GM18505 (cell line): ENCODE measurements around the gene FBN2.

Experiments
- ATAC-seq: cut with Tn5 transposase; IDR thresholded peaks from one replicate; pipeline ENCODE4 v1.9.1; 2021; ENCODE audit not compliant: unreplicated experiment
- POLR2A ChIP-seq: IDR thresholded peaks from 4 replicates; pipeline ENCODE4 v1.6.1; 2011; ENCODE audit warnings: borderline replicate concordance; ENCODE audit not compliant: insufficient read depth, insufficient read length; ENCODE audit errors: extremely low read depth

FBN2 gene

DNA sequence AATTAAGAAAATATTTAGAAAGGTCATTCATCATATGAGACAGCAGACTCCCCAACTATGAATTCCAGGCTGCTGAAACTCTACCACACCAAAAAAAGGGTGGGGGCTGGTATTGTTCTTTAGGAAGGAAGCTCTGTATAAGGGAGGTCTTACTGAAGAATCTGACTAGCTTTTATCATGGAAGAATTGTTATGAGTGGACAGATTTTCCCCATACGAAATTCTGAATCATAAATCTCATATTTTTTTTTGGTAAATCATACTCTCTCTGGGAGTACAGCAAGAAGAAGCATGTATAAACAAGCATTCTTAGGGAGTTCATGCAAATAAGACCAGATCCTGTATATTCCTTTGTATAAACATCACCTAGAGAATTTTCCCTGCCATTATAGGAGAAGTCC, 234.5 kb downstream of the FBN2 start:
- ATAC-seq: no peak
- no peak for TF ChIP-seq POLR2A

DNA sequence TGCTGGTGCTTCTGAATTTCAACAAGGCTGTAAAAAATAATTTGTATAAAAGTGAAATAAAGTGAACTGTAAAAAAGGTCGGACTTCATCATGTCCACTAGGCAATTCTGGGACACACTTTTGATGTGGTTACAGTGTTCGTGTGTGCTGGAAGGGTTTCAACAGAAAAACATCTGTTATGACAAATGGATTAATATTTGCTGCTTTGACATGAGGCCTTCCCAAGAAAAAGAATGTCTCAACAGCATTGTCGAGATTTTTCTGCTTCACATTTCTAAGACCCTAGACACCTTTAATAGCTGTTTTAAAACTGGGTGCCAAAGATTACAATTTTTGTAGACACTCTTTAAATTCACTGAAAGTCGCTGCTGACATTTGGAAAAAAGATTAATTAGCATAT, 237.9 kb downstream of the FBN2 start:
- ATAC-seq: no peak
- no peak for TF ChIP-seq POLR2A

DNA sequence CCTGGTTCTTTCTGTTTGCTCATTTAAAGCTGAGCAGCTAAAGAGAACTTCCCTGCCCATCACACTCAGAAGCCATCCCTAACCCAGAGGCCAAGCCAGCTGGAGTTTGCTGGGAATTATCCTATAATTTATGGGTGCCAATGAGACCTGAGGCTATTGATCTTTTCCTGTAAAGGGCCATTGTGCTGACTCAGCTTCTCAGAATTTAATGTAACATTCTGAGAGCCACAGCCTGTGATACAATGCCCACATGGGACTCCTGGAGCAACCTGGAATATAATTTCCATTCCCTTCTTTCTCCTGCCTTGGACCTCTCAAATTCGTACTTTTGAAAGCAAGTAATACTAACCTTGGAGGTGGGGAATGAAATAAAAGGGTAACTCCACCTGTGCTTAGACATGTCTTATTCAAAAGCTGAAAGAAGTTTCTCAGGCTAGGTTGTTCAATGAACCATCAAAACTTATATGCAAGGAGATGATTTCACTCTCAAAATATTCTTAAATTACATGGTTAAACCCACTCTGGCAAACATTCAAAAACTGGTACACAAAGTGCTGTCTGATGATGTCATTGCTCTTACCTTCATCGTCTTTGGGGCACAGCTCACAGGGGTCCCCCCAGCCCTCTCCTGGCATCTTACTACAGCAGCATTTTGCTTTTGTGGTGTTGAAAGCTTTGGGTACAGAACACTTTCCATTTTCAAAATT, 247.7 kb downstream of the FBN2 start:
- ATAC-seq: no peak
- TF ChIP-seq POLR2A: no peak

DNA sequence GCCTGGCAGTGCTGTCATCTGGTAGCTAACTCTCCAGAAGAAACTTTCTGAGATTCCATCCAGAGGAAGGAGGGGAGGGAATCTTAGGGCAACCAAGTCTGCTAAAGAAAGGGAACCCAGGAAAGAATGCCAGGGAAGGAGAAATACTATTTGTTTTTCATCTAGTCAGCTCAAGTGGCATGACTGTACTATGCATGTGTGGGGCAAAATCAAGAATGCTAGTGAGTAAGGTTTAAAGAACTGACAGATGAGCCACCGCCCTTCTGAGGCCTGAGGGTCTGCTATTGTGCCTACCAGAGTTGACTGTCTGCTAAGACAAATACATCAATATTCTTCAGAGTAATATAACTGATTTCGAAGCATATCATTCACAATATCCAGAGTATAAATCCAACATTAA, 250.3 kb downstream of the FBN2 start:
- TF ChIP-seq POLR2A: no peak
- no peak for ATAC-seq

DNA sequence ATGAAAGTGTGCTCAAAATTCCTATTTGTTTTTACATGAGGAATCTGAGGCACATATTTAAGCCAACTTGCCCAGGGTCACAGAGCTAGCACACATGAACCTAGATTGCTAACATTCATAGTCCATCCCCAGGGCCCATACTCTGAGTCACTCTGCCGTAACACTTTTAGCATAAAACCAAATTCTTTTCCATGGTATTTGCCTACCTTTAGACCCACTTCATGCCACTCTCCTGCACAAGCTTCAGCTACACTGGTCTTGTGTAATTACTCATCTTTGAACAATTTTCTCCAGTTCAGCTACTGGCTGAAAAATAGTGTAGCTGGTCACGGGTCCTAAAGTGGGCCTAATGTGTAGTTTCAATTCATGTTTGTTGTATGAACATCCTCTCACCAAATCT, 253.8 kb downstream of the FBN2 start:
- no peak for TF ChIP-seq POLR2A
- ATAC-seq: no peak

DNA sequence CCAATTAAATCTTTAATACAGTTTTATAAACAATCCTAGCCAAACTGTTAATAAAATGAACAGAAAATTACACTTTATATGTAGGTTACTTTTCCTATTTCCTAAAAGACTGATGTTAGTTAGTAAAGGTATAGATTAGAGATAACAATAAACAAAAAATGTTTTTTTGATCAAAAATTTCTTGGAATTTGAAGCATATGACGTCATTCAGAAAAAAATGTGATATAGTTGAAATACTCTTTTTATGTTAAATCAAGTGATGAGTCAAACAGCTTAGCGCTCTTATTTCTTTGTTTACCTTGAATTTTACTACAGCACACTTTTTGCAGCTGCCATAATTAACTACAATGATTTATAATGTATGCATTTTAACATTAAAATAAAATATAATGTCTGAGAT, 258.7 kb downstream of the FBN2 start:
- TF ChIP-seq POLR2A: no peak
- ATAC-seq: no peak

DNA sequence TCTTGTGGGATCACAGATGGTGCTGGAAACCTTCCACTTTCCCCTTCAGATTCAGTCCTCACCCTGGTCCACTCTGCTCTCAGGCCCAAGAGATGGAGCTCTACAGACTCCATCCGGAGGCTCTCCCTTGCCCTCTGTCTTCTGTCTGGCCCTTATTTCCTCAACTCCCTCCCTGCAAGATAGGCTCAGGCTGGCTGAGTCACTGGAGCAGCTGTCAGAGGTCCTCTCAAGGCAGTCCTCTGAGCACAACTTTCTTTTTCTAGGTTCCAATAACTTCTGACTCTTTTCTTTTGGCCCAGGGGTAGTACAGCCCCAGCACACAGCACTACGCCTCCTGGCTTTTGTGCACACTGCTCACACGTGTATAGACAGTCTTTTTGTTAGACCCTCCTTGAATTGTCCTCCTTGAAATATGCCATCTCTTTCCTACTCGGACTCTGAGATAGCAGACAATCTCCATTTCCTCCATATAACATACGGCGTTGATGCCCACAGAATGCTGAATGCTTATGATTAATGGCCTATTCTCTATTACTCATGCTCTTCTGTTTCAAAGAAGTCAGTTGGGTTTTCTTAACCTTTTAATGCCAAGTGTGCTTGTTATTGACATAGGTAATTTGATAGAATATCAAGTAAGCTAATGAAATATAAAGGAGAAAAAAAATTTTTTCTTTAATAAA, 261.4 kb downstream of the FBN2 start:
- no peak for TF ChIP-seq POLR2A
- ATAC-seq: no peak

DNA sequence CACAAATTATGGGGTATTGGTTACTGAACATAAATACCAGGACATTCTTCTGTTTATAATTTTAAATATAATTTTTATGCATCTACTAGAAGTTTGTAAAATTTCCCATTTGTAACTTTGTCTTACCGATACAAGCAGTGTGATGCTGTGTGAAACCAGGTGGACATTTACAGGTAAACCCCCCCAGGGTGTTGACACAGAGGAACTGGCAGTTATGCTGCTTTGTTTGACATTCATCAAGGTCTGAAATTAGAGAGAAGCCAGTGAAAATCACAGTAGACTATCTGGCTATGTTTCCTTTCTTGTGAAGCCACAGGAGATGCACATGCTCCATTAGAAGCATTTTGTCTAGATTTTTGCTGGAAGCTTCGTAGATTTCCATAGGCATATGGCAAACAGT, 263.6 kb downstream of the FBN2 start:
- ATAC-seq: no peak

DNA sequence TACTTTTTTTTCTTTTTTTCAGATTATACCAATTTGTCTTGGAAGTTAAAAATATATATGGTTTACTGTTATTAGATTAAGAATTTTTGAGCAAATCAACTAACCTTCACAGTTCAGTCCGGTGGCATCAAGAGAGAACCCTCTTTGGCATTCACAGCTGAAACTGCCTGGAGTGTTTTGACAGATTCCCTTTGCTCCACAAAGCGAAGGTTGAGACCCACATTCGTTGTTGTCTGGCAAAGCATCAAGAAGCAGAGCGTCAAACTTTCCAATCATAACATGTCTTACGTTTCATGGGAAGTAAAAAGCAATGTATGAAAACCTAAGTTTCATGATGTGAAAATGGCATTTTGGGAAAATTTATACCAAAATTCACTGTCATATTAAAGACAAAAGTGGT, 264.3 kb downstream of the FBN2 start:
- TF ChIP-seq POLR2A: no peak
- no peak for ATAC-seq

More for the DNA sequence above, 263.6 kb downstream of the FBN2 start:
- TF ChIP-seq POLR2A: no peak

DNA sequence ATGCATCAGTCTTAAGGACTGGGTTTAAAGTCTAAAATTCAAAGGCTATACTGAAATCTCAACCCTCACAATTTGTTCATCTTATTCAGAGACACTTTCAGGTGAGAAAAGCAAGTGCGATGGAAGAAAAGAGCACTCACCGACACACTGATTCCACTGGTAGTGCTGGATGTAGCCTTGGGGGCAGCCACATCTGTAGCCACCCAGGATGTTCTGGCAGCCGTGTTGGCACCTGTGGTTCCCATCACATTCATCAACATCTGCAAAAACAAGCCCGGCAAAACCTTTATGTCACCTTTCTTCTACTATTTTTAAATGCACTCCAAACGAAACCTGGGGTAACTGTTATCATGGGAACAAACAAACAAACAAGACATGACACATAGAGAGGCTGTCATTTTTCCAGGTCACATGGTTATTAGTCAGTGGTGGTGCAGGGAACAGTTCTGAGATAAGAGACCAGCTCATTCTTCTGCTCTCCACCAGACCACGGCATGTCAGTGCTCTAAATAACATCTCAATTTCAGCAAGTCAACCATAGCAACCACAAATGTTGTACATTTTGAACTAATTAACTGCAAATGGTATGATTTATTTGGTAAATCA, 266.1 kb downstream of the FBN2 start:
- ATAC-seq: no peak
- no peak for TF ChIP-seq POLR2A

DNA sequence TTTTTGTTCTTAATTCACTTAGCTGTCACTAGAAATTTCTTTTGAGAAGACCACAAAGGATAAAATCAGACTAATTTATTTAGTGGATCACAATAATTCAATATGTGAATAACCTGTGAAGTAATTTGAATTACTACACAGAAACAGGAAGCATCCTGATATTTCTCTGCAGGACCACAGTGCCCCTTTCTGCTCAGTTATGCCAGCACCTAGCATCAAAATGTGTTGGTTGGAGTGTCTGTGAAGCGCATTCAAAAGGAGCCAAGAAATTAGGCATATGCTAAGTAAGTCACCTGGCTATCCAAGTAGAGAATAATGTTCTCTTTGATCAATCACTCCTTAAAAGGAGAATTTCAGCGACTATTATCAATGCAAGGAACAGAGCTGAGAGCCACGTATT, 267.0 kb downstream of the FBN2 start:
- no peak for ATAC-seq
- no peak for TF ChIP-seq POLR2A

DNA sequence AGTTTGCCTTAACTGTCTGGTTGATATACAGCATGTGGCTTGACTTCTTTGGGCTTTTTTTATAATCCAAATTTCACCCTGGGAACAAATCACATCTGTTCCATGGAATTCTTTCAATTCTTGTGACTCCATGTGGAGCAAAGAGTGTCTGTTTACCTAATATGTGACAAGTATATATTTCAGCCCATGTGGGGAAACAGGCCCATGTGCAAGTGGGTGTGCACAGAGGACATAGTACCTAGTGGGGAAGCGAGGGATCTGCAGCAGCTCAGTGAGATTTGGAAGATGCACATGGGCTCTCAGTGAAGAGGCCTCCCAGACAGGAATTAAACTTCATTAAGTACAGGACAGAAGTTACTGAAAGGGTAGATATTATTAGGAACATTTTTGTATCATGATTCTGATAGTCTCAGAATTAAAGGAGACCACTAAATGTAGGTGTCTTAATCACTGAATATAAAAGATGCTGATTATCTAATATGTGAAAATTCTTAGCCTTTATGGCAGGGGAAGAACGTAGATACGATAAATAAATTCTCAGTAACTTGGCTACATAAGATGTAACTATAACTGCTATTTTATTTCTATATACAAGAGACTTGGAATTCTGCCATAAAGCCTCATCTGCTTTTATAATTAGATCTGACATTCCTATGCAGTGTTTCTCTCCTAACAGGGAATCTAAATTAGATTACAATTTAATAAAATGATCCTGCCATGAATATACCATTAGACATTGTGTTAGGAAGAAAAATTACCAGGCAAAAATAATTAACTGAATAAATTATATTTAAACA, 273.3 kb downstream of the FBN2 start:
- no peak for ATAC-seq
- TF ChIP-seq POLR2A: no peak

DNA sequence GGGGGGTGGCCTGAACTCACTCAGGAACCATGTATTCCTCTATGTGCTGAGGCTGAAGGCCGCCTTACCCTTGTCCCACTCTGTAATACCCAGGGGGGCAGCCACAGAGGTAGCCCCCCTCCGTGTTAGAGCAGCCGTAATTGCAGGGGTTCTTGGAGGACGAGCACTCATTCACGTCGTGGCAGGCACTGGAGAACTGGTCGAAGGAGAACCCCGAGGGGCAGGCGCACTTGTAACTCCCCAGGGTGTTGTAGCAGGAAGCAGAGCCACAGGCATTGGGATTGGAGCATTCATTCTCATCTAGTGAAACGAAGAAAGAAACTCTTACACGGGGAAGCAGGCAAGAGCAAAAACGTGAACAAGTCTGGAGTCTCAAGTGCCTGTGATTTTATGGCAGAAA, 274.7 kb downstream of the FBN2 start:
- no peak for TF ChIP-seq POLR2A
- no peak for ATAC-seq
